ENCODE measurements around the gene HNRNPH2. TPM values are rescaled to one million over a fixed set of nuclear protein-coding genes. Genes with fewer than 3 reads are reported as not detected.

Gene HNRNPH2
- total and polyA plus RNA-seq, 2 experiments from 2014 or later: 59.0 to 97.8 TPM

DNA sequence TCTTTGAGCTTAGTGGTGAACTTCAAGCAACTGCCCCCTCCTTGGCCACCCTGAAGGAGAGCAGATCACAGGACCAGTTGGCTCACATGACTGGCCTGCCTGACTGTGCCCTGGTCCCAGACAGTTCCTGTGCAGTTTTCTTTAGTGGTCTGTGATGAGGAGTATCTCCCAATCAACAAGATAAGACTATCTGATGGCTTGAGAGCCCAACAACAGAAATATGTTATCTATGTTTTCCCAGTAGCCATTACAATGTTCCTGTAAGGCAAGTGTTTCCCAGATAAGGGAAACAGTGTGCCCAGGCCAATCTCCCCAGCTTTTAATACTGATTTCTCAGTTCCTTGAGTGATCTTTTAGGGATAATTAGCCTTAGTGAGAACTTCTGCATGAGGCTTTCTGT lies 45.3 kb upstream of the HNRNPH2 start:
- Histone ChIP-seq H4K20me1 (ENCODE audit: insufficient read depth) (no peaks in the 10 kb centered on the region), H3K27ac (no peak overlapping the region), H3K9me3 (ENCODE audit: low read depth) (no peaks in the 10 kb centered on the region), H3K36me3 (ENCODE audit: low read depth) (no peaks in the 10 kb centered on the region), H3K79me2 (ENCODE audit: insufficient read depth) (no peaks in the 10 kb centered on the region), H3K9me2 (ENCODE audit: insufficient read depth) (no peaks in the 10 kb centered on the region), H3K4me3 (no peak overlapping the region), H3K9ac (no peak overlapping the region), H3K27me3 (replicated peaks; ENCODE audit: insufficient read depth) (no peaks in the 10 kb centered on the region), H2AFZ (no peak overlapping the region), H3K4me2 (ENCODE audit: unreplicated experiment) (no peak overlapping the region), H3K4me1 (ENCODE audit: insufficient read depth) (no peaks in the 10 kb centered on the region), H3F3A (ENCODE audit: insufficient read depth) (no peaks in the 10 kb centered on the region)
- TF ChIP-seq EZH2 (IDR thresholded peaks at IDR 0.05; ENCODE audit: insufficient read depth, poor library complexity, severe bottlenecking) (no peak), EZH2phosphoT487 (IDR thresholded peaks at IDR 0.05; ENCODE audit: insufficient read depth, low read depth) (no peak)
- DNase-seq: no peak
- in situ Hi-C loops (cut with MboI): no loop called here

DNA sequence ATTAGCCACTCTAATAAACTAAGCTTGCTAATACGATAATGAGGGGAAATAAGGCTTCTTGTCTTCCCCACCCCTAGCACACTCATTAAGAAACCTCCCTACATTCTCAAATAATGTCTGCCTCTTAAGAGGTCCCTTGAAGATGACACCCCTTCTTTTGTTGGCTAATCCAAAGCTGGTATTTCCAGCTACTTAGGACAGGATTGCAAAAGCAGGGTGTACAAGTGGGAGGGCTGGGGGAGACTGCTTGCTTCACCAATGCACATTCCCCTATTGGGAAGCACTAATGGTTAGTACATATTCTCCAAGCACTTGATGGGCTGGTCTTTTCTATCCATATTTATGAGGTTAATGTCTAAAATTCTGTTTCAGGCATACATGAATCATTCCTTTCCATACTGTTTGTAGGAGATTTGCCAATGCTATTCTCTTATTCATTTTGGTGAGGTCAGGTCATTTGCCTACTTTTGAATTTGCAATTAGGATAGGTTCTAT lies 42.7 kb upstream of the HNRNPH2 start:
- no peak overlapping the region for H3K27ac ChIP-seq
- H3K9me2 ChIP-seq (ENCODE audit: insufficient read depth): no peaks in the 10 kb centered on the region
- no peaks in the 10 kb centered on the region for H3K36me3 ChIP-seq (ENCODE audit: low read depth)
- H3K9me3 ChIP-seq (ENCODE audit: low read depth): no peaks in the 10 kb centered on the region
- 84 to 92% methylated on average over 1 of the region's 1 CpG for WGBS, 2 experiments (ENCODE audit: low coverage in 1 of 2, low lambda C conversion rate in 2 of 2, missing lambda C conversion rate in 2 of 2)
- H3K4me1 ChIP-seq (ENCODE audit: insufficient read depth): no peaks in the 10 kb centered on the region
- no peak overlapping the region for H3K9ac ChIP-seq
- no peaks in the 10 kb centered on the region for H4K20me1 ChIP-seq (ENCODE audit: insufficient read depth)
- no peak overlapping the region for H2AFZ ChIP-seq
- H3K4me2 ChIP-seq (ENCODE audit: unreplicated experiment): no peak overlapping the region
- TF ChIP-seq EZH2 (IDR thresholded peaks at IDR 0.05; ENCODE audit: insufficient read depth, poor library complexity, severe bottlenecking) (no peak), EZH2phosphoT487 (IDR thresholded peaks at IDR 0.05; ENCODE audit: insufficient read depth, low read depth) (no peak)
- no peaks in the 10 kb centered on the region for H3K27me3 ChIP-seq (replicated peaks; ENCODE audit: insufficient read depth)
- H3K4me3 ChIP-seq: no peak overlapping the region
- in situ Hi-C loops (cut with MboI): no loop called here
- DNase-seq: no peak
- no peaks in the 10 kb centered on the region for H3K79me2 ChIP-seq (ENCODE audit: insufficient read depth)
- H3F3A ChIP-seq (ENCODE audit: insufficient read depth): no peaks in the 10 kb centered on the region

DNA sequence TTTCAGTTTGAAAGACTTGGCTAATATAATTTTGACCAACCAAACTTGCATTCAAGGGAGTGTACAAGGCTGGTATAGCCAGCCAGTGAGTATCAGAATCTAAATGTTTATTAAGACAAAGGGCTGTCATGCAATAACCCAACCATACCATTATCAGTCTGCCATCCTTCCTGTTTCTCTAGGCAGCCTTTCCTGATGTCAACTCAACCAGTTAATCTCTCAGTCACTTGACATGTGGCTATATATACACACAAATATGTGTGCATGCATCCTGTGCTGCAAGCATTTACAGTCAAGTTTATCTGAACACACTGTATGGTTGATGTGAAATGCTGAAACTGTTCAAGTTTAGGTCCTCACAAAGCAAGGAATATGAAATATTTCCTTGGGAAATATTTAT lies 39.2 kb upstream of the HNRNPH2 start:
- TF ChIP-seq EZH2 (IDR thresholded peaks at IDR 0.05; ENCODE audit: insufficient read depth, poor library complexity, severe bottlenecking) (no peak), EZH2phosphoT487 (IDR thresholded peaks at IDR 0.05; ENCODE audit: insufficient read depth, low read depth) (no peak)
- H3K4me3 ChIP-seq: no peak overlapping the region

DNA sequence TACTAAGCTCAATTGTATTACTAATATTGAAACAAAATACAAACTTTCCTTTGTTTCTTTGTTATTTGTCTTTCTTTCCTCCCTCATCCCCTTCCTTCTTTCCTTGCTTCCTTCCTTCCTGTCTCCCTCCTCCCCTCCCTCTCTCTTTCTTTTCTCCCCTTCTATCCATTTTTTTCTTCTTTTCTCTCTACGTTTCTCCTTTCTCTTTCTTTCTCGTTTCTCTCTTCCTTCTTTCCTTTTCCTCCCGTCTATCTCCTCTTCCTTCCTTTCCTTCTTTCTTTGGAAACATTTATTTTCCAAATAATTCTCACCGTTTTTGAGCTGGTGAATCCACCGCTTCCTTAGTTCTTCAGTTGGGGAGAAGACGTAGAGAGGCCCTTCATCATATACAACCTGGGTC lies 38.3 kb upstream of the HNRNPH2 start:
- no peak for DNase-seq
- H3K9me3 ChIP-seq (ENCODE audit: low read depth): no peaks in the 10 kb centered on the region
- no peak overlapping the region for H3K9ac ChIP-seq
- no peaks in the 10 kb centered on the region for H3K9me2 ChIP-seq (ENCODE audit: insufficient read depth)
- no peak overlapping the region for H2AFZ ChIP-seq
- H3K4me1 ChIP-seq (ENCODE audit: insufficient read depth): no peaks in the 10 kb centered on the region
- no peak overlapping the region for H3K4me3 ChIP-seq
- in situ Hi-C loops (cut with MboI): no loop called here
- no peaks in the 10 kb centered on the region for H4K20me1 ChIP-seq (ENCODE audit: insufficient read depth)
- 49 to 70% methylated on average over 5 to 6 of the region's 6 CpGs for WGBS, 2 experiments (ENCODE audit: low coverage in 1 of 2, low lambda C conversion rate in 2 of 2, missing lambda C conversion rate in 2 of 2)
- H3K27ac ChIP-seq: no peak overlapping the region
- no peaks in the 10 kb centered on the region for H3K36me3 ChIP-seq (ENCODE audit: low read depth)
- TF ChIP-seq EZH2phosphoT487 (IDR thresholded peaks at IDR 0.05; ENCODE audit: insufficient read depth, low read depth) (no peak), EZH2 (IDR thresholded peaks at IDR 0.05; ENCODE audit: insufficient read depth, poor library complexity, severe bottlenecking) (no peak)
- no peaks in the 10 kb centered on the region for H3K27me3 ChIP-seq (replicated peaks; ENCODE audit: insufficient read depth)
- H3F3A ChIP-seq (ENCODE audit: insufficient read depth): no peaks in the 10 kb centered on the region
- no peaks in the 10 kb centered on the region for H3K79me2 ChIP-seq (ENCODE audit: insufficient read depth)
- no peak overlapping the region for H3K4me2 ChIP-seq (ENCODE audit: unreplicated experiment)

More for the DNA sequence above, 39.2 kb upstream of the HNRNPH2 start:
- H3K4me2 ChIP-seq (ENCODE audit: unreplicated experiment): no peak overlapping the region
- H3K36me3 ChIP-seq (ENCODE audit: low read depth): no peaks in the 10 kb centered on the region
- H3K9me2 ChIP-seq (ENCODE audit: insufficient read depth): no peaks in the 10 kb centered on the region
- H3F3A ChIP-seq (ENCODE audit: insufficient read depth): no peaks in the 10 kb centered on the region
- H4K20me1 ChIP-seq (ENCODE audit: insufficient read depth): no peaks in the 10 kb centered on the region
- in situ Hi-C loops (cut with MboI): no loop called here
- no peaks in the 10 kb centered on the region for H3K4me1 ChIP-seq (ENCODE audit: insufficient read depth)
- H3K79me2 ChIP-seq (ENCODE audit: insufficient read depth): no peaks in the 10 kb centered on the region
- H3K27me3 ChIP-seq (replicated peaks; ENCODE audit: insufficient read depth): no peaks in the 10 kb centered on the region
- DNase-seq: no peak
- no peak overlapping the region for H3K9ac ChIP-seq
- H3K9me3 ChIP-seq (ENCODE audit: low read depth): no peaks in the 10 kb centered on the region
- no peak overlapping the region for H3K27ac ChIP-seq
- no peak overlapping the region for H2AFZ ChIP-seq

DNA sequence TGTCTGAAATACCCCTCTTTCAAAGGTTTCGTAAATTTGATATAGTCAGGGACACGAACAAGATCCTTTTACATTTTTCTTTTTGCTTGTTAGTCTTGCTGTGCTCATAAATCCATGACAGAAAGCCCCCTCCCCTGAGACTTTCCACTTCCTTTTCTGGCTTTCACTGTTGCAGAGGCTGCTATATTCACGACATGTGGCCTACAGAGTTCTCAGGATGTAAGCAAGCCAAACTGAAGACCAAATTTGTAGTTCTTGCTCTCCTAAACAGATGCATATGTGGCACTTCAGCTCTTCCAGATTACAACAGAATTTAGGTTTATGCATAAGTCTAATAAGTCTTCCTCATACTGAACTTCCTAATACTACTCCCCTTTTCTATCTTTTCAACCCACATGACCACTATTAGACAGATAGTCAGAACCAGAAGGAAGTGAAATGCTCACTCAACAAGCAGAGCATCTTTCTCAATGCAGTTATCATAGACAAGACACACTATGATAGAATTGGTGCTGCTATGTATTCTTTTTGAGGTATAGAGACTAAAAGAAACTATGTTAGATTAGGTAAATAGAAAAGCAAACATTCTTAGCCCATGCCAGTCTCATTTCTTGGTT lies 37.0 kb upstream of the HNRNPH2 start:
- Histone ChIP-seq H2AFZ (no peak overlapping the region), H3F3A (ENCODE audit: insufficient read depth) (no peaks in the 10 kb centered on the region), H3K4me2 (ENCODE audit: unreplicated experiment) (no peak overlapping the region), H3K9me3 (ENCODE audit: low read depth) (no peaks in the 10 kb centered on the region), H3K27me3 (replicated peaks; ENCODE audit: insufficient read depth) (no peaks in the 10 kb centered on the region), H3K4me3 (no peak overlapping the region), H4K20me1 (ENCODE audit: insufficient read depth) (no peaks in the 10 kb centered on the region), H3K9me2 (ENCODE audit: insufficient read depth) (no peaks in the 10 kb centered on the region), H3K4me1 (ENCODE audit: insufficient read depth) (no peaks in the 10 kb centered on the region), H3K36me3 (ENCODE audit: low read depth) (no peaks in the 10 kb centered on the region), H3K9ac (no peak overlapping the region), H3K27ac (no peak overlapping the region), H3K79me2 (ENCODE audit: insufficient read depth) (no peaks in the 10 kb centered on the region)
- DNase-seq: no peak
- TF ChIP-seq EZH2phosphoT487 (IDR thresholded peaks at IDR 0.05; ENCODE audit: insufficient read depth, low read depth) (no peak), EZH2 (IDR thresholded peaks at IDR 0.05; ENCODE audit: insufficient read depth, poor library complexity, severe bottlenecking) (no peak)
- 2 to 3% methylated on average over 3 of the region's 3 CpGs for WGBS, 2 experiments (ENCODE audit: low coverage in 1 of 2, low lambda C conversion rate in 2 of 2, missing lambda C conversion rate in 2 of 2)
- in situ Hi-C loops (cut with MboI): no loop called here

All from GM23248 (cell line).